Measurements from ENCODE around the gene BCORL1. TPM values are rescaled to one million over a fixed set of nuclear protein-coding genes. Genes with fewer than 3 reads are reported as not detected.
A peak's percentile ranks its signal among the peaks of the same experiment; 100 is the strongest.

Gene BCORL1
- total and polyA plus RNA-seq, 2 donors from 2014 or later, result 3.9 to 14.1 TPM

- Histone ChIP-seq H3K27ac (ENCODE audit: low read depth in 2 of 2, low read length in 2 of 2) (no peak overlapping the region), H3K9me3 (ENCODE audit: control insufficient read depth in 2 of 3, insufficient read depth in 1 of 3, low read length in 3 of 3) (no peaks in the 10 kb centered on the region), H3K36me3 (ENCODE audit: control insufficient read depth in 2 of 3, insufficient read depth in 3 of 3, low read length in 3 of 3) (peaks cover 0 to 34% (median 7%) of the 10 kb centered on the region in 3 donors), H3K4me3 (ENCODE audit: low read length in 3 of 3) (no peak overlapping the region), H3K27me3 (ENCODE audit: control insufficient read depth, insufficient read depth, low read length) (no peaks in the 10 kb centered on the region), H3K4me1 (ENCODE audit: control insufficient read depth in 2 of 3, insufficient read depth in 2 of 3, low read depth in 1 of 3, low read length in 3 of 3) (no peaks in the 10 kb centered on the region), H3K9ac (ENCODE audit: low read length in 3 of 3) (no peak overlapping the region)
- DNase-seq (no peak), FAIRE-seq (no peak)
- intact Hi-C loops (cut with DNase I), result no loop called here
- TF ChIP-seq CTCF (IDR thresholded peaks at IDR 0.05; ENCODE audit: borderline replicate concordance, extremely low read depth, insufficient read depth), result no peak
These were observed 48.4 kb downstream of the BCORL1 start for GRCh38 chrX:130030826-130031225.

GRCh38 chrX:130032552-130032951 is 50.1 kb downstream of the BCORL1 start:
- intact Hi-C loops (cut with DNase I), result no loop called here
- H3K27ac ChIP-seq (ENCODE audit: low read depth in 2 of 2, low read length in 2 of 2), result no peak overlapping the region
- H3K4me3 ChIP-seq (ENCODE audit: low read length in 3 of 3), result no peak overlapping the region
- peaks cover 0 to 26% (median 6%) of the 10 kb centered on the region in 3 donors for H3K36me3 ChIP-seq (ENCODE audit: control insufficient read depth in 2 of 3, insufficient read depth in 3 of 3, low read length in 3 of 3)
- FAIRE-seq (no peak), DNase-seq (no peak)
- H3K9me3 ChIP-seq (ENCODE audit: control insufficient read depth in 2 of 3, insufficient read depth in 1 of 3, low read length in 3 of 3), result no peaks in the 10 kb centered on the region
- no peaks in the 10 kb centered on the region for H3K27me3 ChIP-seq (ENCODE audit: control insufficient read depth, insufficient read depth, low read length)
- H3K4me1 ChIP-seq (ENCODE audit: control insufficient read depth in 2 of 3, insufficient read depth in 2 of 3, low read depth in 1 of 3, low read length in 3 of 3), result no peaks in the 10 kb centered on the region
- TF ChIP-seq CTCF (IDR thresholded peaks at IDR 0.05; ENCODE audit: borderline replicate concordance, extremely low read depth, insufficient read depth), result no peak
- no peak overlapping the region for H3K9ac ChIP-seq (ENCODE audit: low read length in 3 of 3)

GRCh38 chrX:130034178-130034577 is 51.7 kb downstream of the BCORL1 start:
- Histone ChIP-seq H3K27ac (ENCODE audit: low read depth in 2 of 2, low read length in 2 of 2) (no peak overlapping the region), H3K4me3 (ENCODE audit: low read length in 3 of 3) (no peak overlapping the region), H3K4me1 (ENCODE audit: control insufficient read depth in 2 of 3, insufficient read depth in 2 of 3, low read depth in 1 of 3, low read length in 3 of 3) (no peaks in the 10 kb centered on the region), H3K9me3 (ENCODE audit: control insufficient read depth in 2 of 3, insufficient read depth in 1 of 3, low read length in 3 of 3) (no peaks in the 10 kb centered on the region), H3K27me3 (ENCODE audit: control insufficient read depth, insufficient read depth, low read length) (no peaks in the 10 kb centered on the region), H3K36me3 (ENCODE audit: control insufficient read depth in 2 of 3, insufficient read depth in 3 of 3, low read length in 3 of 3) (peaks cover 0 to 34% (median 8%) of the 10 kb centered on the region in 3 donors), H3K9ac (ENCODE audit: low read length in 3 of 3) (no peak overlapping the region)
- no peak for DNase-seq
- no peak for TF ChIP-seq CTCF (IDR thresholded peaks at IDR 0.05; ENCODE audit: borderline replicate concordance, extremely low read depth, insufficient read depth)
- intact Hi-C loops (cut with DNase I), result no loop called here
- FAIRE-seq, result no peak

GRCh38 chrX:130039847-130040246 is 57.4 kb downstream of the BCORL1 start:
- no peaks in the 10 kb centered on the region for H3K9me3 ChIP-seq (ENCODE audit: control insufficient read depth in 2 of 3, insufficient read depth in 1 of 3, low read length in 3 of 3)
- intact Hi-C loops (cut with DNase I), result no loop called here
- no peak overlapping the region for H3K9ac ChIP-seq (ENCODE audit: low read length in 3 of 3)
- H3K27me3 ChIP-seq (ENCODE audit: control insufficient read depth, insufficient read depth, low read length), result no peaks in the 10 kb centered on the region
- H3K4me1 ChIP-seq (ENCODE audit: control insufficient read depth in 2 of 3, insufficient read depth in 2 of 3, low read depth in 1 of 3, low read length in 3 of 3), result no peaks in the 10 kb centered on the region
- FAIRE-seq (no peak), DNase-seq (peak in 1 of 5 donors; percentile 21)
- H3K4me3 ChIP-seq (ENCODE audit: low read length in 3 of 3), result no peak overlapping the region
- H3K36me3 ChIP-seq (ENCODE audit: control insufficient read depth in 2 of 3, insufficient read depth in 3 of 3, low read length in 3 of 3), result peaks cover 0 to 23% (median 7%) of the 10 kb centered on the region in 3 donors
- TF ChIP-seq CTCF (IDR thresholded peaks at IDR 0.05; ENCODE audit: borderline replicate concordance, extremely low read depth, insufficient read depth), result no peak
- no peak overlapping the region for H3K27ac ChIP-seq (ENCODE audit: low read depth in 2 of 2, low read length in 2 of 2)

Measured in kidney (tissue), 14 donors.